ENCODE results near the gene NXF3. TPM values are rescaled to one million over a fixed set of nuclear protein-coding genes. Genes with fewer than 3 reads are reported as not detected.
"Not testable (repeated sequence)": the region's sequence is repeated elsewhere in the genome, so short reads cannot be mapped to it uniquely, and the experiment has no call there.

NXF3 gene
- total RNA-seq, 4 donors from 2014 or later, result 8.2 to 63.5 (median 14.0) TPM

- TF ChIP-seq CTCF (IDR thresholded peaks at IDR 0.05) (no peak), POLR2A (IDR thresholded peaks at IDR 0.05) (no peak)
- Histone ChIP-seq H3K4me3 (no peak overlapping the region), H3K36me3 (no peaks in the 10 kb centered on the region), H3K27me3 (no peaks in the 10 kb centered on the region), H3K27ac (no peak overlapping the region), H3K9me3 (no peaks in the 10 kb centered on the region), H3K4me1 (no peaks in the 10 kb centered on the region)
- DNase-seq, result no peak
These were observed 36.0 kb downstream of the NXF3 start for GRCh38 chrX:103056902-103057301.

- DNase-seq, result no peak
- TF ChIP-seq CTCF (IDR thresholded peaks at IDR 0.05), result no peak
- TF ChIP-seq POLR2A (IDR thresholded peaks at IDR 0.05), result no peak
- no peak overlapping the region for H3K4me3 ChIP-seq
- no peaks in the 10 kb centered on the region for H3K36me3 ChIP-seq
- no peaks in the 10 kb centered on the region for H3K9me3 ChIP-seq
- no peak overlapping the region for H3K27ac ChIP-seq
- no peaks in the 10 kb centered on the region for H3K27me3 ChIP-seq
- H3K4me1 ChIP-seq, result no peaks in the 10 kb centered on the region
These were observed 40.3 kb downstream of the NXF3 start for GRCh38 chrX:103052625-103053024.

- Histone ChIP-seq H3K4me1 (no peaks in the 10 kb centered on the region), H3K27ac (no peak overlapping the region), H3K4me3 (no peak overlapping the region), H3K27me3 (no peaks in the 10 kb centered on the region), H3K9me3 (no peaks in the 10 kb centered on the region), H3K36me3 (no peaks in the 10 kb centered on the region)
- TF ChIP-seq CTCF (IDR thresholded peaks at IDR 0.05), result no peak
- no peak for TF ChIP-seq POLR2A (IDR thresholded peaks at IDR 0.05)
- DNase-seq, result no peak
These were observed 41.6 kb downstream of the NXF3 start for GRCh38 chrX:103051260-103051789.

GRCh38 chrX:103033371-103033770 lies 59.6 kb downstream of the NXF3 start:
- H3K9me3 ChIP-seq, H3K36me3 ChIP-seq, DNase-seq, H3K27me3 ChIP-seq, H3K27ac ChIP-seq, H3K4me3 ChIP-seq, H3K4me1 ChIP-seq: not testable (repeated sequence)

Other genes with a start within 250 kb of the NXF3 start
- 1 to 10 TPM in 3 of 4 donors, not detected in 1; 2.5 to 5.9 (median 3.0) TPM for gene RAB40AL, start 155.9 kb downstream of the NXF3 start, total RNA-seq
- gene BEX1, start 29.0 kb downstream of the NXF3 start, total RNA-seq, result 1 to 10 TPM; 1.2 to 5.0 (median 2.3) TPM
- gene BEX4, start 122.0 kb upstream of the NXF3 start, total RNA-seq, result 10 to 100 TPM in 2 of 4 donors, 1 to 10 TPM in 2; 4.4 to 16.5 (median 10.2) TPM
- gene TCEAL8, start 162.0 kb upstream of the NXF3 start, total RNA-seq, result 10 to 100 TPM; 14.7 to 74.3 (median 22.9) TPM
- gene TCEAL5, start 183.6 kb upstream of the NXF3 start, total RNA-seq, result not detected
- gene BEX2, start 217.8 kb upstream of the NXF3 start, total RNA-seq, result 1 to 10 TPM in 3 of 4 donors, not detected in 1; 1.8 to 7.1 (median 4.4) TPM
- 1 to 10 TPM; 1.1 to 5.8 (median 2.1) TPM for gene TCEAL7, start 237.1 kb upstream of the NXF3 start, total RNA-seq